ENCODE results near the gene CTTNBP2.

The CTTNBP2 gene

DNA sequence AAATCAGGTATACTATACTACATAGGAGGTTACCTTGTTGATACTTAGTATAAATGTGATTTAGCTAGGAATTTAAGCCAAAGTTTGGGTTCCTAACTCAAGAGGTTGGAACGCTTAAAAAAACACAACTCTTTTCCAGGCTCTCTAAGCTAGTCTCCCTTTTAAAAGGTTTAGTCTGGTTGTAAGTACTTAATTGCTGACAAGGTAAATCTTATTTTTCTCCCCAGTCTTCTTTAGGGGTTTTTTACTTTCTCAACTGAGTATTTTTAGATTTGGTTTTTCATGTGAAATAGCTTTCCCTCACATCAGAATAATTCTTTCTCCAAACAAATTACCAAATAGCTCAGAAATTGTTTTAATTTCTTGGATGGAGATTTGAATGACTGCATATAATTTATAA is 20.8 kb upstream of the CTTNBP2 start:
- no peak for DNase-seq
- no peak for TF ChIP-seq CTCF (IDR thresholded peaks at IDR 0.05; ENCODE audit: low read depth, low read length, missing control alignments)

DNA sequence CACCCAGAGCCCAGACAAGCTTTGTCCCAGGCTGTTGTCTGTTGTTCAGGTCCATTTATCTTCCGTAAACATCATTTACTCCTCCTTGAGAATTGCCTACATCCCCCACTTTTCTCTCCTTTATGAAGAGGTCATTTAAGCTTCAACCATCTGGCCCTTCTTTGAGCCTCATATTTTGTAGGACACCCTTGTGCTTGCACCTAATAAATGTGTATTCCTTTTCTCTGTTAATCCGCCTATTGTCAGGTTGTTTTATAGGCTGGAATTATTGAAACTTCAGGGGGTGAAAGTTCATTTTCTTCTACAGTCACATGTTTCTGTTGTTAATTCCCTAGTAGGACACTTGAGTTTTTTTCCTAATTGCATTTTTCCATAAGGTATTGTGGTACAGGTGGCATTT is 19.6 kb upstream of the CTTNBP2 start:
- in situ Hi-C loops (cut with HindIII; ENCODE audit: low pct_ligation_motif_present, low sequenced_read_pairs), result no loop called here

More for the DNA sequence above, 20.8 kb upstream of the CTTNBP2 start:
- Histone ChIP-seq H3K4me3 (ENCODE audit: low read depth, low read length) (no peak overlapping the region), H3K36me3 (replicated peaks) (no peaks in the 10 kb centered on the region), H3K27me3 (replicated peaks) (no peaks in the 10 kb centered on the region), H3K27ac (no peak overlapping the region)
- in situ Hi-C loops (cut with HindIII; ENCODE audit: low pct_ligation_motif_present, low sequenced_read_pairs), result no loop called here

GRCh38 chr7:117889611-117890010 is 16.4 kb upstream of the CTTNBP2 start:
- Histone ChIP-seq H3K4me3 (ENCODE audit: low read depth, low read length) (no peak overlapping the region), H3K36me3 (replicated peaks) (no peaks in the 10 kb centered on the region), H3K27me3 (replicated peaks) (no peaks in the 10 kb centered on the region), H3K27ac (no peak overlapping the region)
- in situ Hi-C loops (cut with HindIII; ENCODE audit: low pct_ligation_motif_present, low sequenced_read_pairs), result no loop called here
- DNase-seq, result no peak
- TF ChIP-seq CTCF (IDR thresholded peaks at IDR 0.05; ENCODE audit: low read depth, low read length, missing control alignments), result no peak

More for the DNA sequence above, 19.6 kb upstream of the CTTNBP2 start:
- no peak overlapping the region for H3K4me3 ChIP-seq (ENCODE audit: low read depth, low read length)
- H3K36me3 ChIP-seq (replicated peaks), result no peaks in the 10 kb centered on the region
- H3K27ac ChIP-seq, result no peak overlapping the region
- no peaks in the 10 kb centered on the region for H3K27me3 ChIP-seq (replicated peaks)
- DNase-seq, result no peak
- TF ChIP-seq CTCF (IDR thresholded peaks at IDR 0.05; ENCODE audit: low read depth, low read length, missing control alignments), result no peak

- TF ChIP-seq CTCF (IDR thresholded peaks at IDR 0.05; ENCODE audit: low read depth, low read length, missing control alignments), result no peak
- H3K36me3 ChIP-seq (replicated peaks), result no peaks in the 10 kb centered on the region
- DNase-seq, result no peak
- H3K27ac ChIP-seq, result no peak overlapping the region
- H3K27me3 ChIP-seq (replicated peaks), result no peaks in the 10 kb centered on the region
- no peak overlapping the region for H3K4me3 ChIP-seq (ENCODE audit: low read depth, low read length)
- in situ Hi-C loops (cut with HindIII; ENCODE audit: low pct_ligation_motif_present, low sequenced_read_pairs), result no loop called here
Measured at GRCh38 chr7:117888627-117889026, 15.4 kb upstream of the CTTNBP2 start.

- no peaks in the 10 kb centered on the region for H3K36me3 ChIP-seq (replicated peaks)
- no peak overlapping the region for H3K27ac ChIP-seq
- TF ChIP-seq CTCF (IDR thresholded peaks at IDR 0.05; ENCODE audit: low read depth, low read length, missing control alignments), result no peak
- no peak overlapping the region for H3K4me3 ChIP-seq (ENCODE audit: low read depth, low read length)
- in situ Hi-C loops (cut with HindIII; ENCODE audit: low pct_ligation_motif_present, low sequenced_read_pairs), result no loop called here
- no peaks in the 10 kb centered on the region for H3K27me3 ChIP-seq (replicated peaks)
- DNase-seq, result no peak
Measured at GRCh38 chr7:117882594-117882993, 9.4 kb upstream of the CTTNBP2 start.

- Histone ChIP-seq H3K4me3 (ENCODE audit: low read depth, low read length) (no peak overlapping the region), H3K36me3 (replicated peaks) (no peaks in the 10 kb centered on the region), H3K27ac (no peak overlapping the region), H3K27me3 (replicated peaks) (no peaks in the 10 kb centered on the region)
- in situ Hi-C loops (cut with HindIII; ENCODE audit: low pct_ligation_motif_present, low sequenced_read_pairs), result no loop called here
- no peak for TF ChIP-seq CTCF (IDR thresholded peaks at IDR 0.05; ENCODE audit: low read depth, low read length, missing control alignments)
- DNase-seq, result no peak
Measured at GRCh38 chr7:117876761-117877160, 3.5 kb upstream of the CTTNBP2 start.

Data from brain microvascular endothelial cell (primary cell).